K562 (cell line): ENCODE results near the gene ACAD10. TPM values are rescaled to one million over a fixed set of nuclear protein-coding genes. Genes with fewer than 3 reads are reported as not detected.

ENCODE experiments used
- ATAC-seq: fragments of 200-7000 bp; cut with Tn5 transposase; 3 replicates; pipeline ENCODE4 v1.9.1; 2020; ENCODE audit warnings: moderate library complexity
- BruUV-seq: library from RNA; stranded (reverse); fragments of 400-500 nt; replicated peaks from 2 replicates; lab custom pipeline; 2021; lab: Mats Ljungman, UMichigan
- CTCF ChIA-PET: fragments of 300-600 bp; formaldehyde crosslinking; extraction: SDS; loops from one replicate; lab custom pipeline; 2021; ENCODE audit warnings: low intra/inter-chr PET ratio; lab: Yijun Ruan, JAX
- POLR2A ChIA-PET: fragments of 300-600, 350-650 bp; sonication (Branson Sonifier 250); formaldehyde crosslinking; extraction: SDS; loops from one replicate; lab custom pipeline; 2021; ENCODE audit warnings: antibody characterized with exemption, inconsistent platforms; lab: Yijun Ruan, JAX
- DNase-seq, 4 experiments: peaks; one replicate each; pipeline versions ENCODE4 v3.0.0 to v3.0.0-alpha.2; 2011 to 2018; ENCODE audit warnings: low spot score in 3 of 4, mixed read lengths in 3 of 4; ENCODE audit errors: extremely low read depth in 1 of 4
- FAIRE-seq: peaks from 2 replicates; lab custom pipeline; 2011; peaks lifted over from hg19 to GRCh38; lab: Jason Lieb, UNC
- H2AFZ ChIP-seq: 2 replicates; pipeline ENCODE4 v1.6.0; 2011; ENCODE audit warnings: low read depth, low read length, control low read depth, inconsistent platforms
- H3K27ac ChIP-seq: fragments of 200-600 bp; 3 replicates; pipeline ENCODE4 v1.8.0; 2011; ENCODE audit warnings: low read depth, mild to moderate bottlenecking, control low read depth, inconsistent platforms, low read length, moderate library complexity, mixed read lengths; ENCODE audit errors: extremely low read depth
- H3K27me3 ChIP-seq, 2 experiments: fragments of 300-600 bp in 1 of 2; 2 replicates in 1 of 2; 3 replicates in 1 of 2; pipeline versions ENCODE4 v1.6.0 to v1.8.0; 2011; ENCODE audit warnings: inconsistent platforms in 2 of 2, low read length in 2 of 2, mild to moderate bottlenecking in 1 of 2, mixed read lengths in 1 of 2, moderate library complexity in 1 of 2; ENCODE audit not compliant: control insufficient read depth in 2 of 2, insufficient read depth in 2 of 2
- H3K36me3 ChIP-seq: fragments of 300-600 bp; 3 replicates; pipeline ENCODE4 v1.8.0; 2011; ENCODE audit warnings: mild to moderate bottlenecking, low read length, inconsistent platforms; ENCODE audit not compliant: control insufficient read depth, insufficient read depth
- H3K4me1 ChIP-seq, 2 experiments: fragments of 200-600 bp in 1 of 2; replicated peaks in 1 of 2; 2 replicates in 1 of 2; 3 replicates in 1 of 2; pipeline versions ENCODE4 v1.5.1 to v1.8.0; 2011; ENCODE audit warnings: inconsistent platforms in 2 of 2, low read length in 2 of 2, mild to moderate bottlenecking in 1 of 2, mixed read lengths in 1 of 2, moderate library complexity in 1 of 2; ENCODE audit not compliant: control insufficient read depth in 2 of 2, insufficient read depth in 2 of 2
- H3K4me2 ChIP-seq: 2 replicates; pipeline ENCODE4 v1.6.1; 2011; ENCODE audit warnings: low read length, control low read depth, inconsistent platforms, mixed read lengths; ENCODE audit not compliant: insufficient read depth
- H3K4me3 ChIP-seq: fragments of 200-600 bp; sonication (generic), shearing (Covaris generic); 2 replicates; pipeline ENCODE4 v1.5.1; 2016; ENCODE audit warnings: control low read depth, inconsistent platforms
- H3K79me2 ChIP-seq: fragments of 200-600 bp; 3 replicates; pipeline ENCODE4 v1.8.0; 2011; ENCODE audit warnings: low read length, inconsistent platforms; ENCODE audit not compliant: control insufficient read depth, insufficient read depth
- H3K9ac ChIP-seq, 2 experiments: 2 replicates each; pipeline versions ENCODE4 v1.6.0 to v1.6.1; 2011; ENCODE audit warnings: low read depth in 2 of 2, low read length in 2 of 2, control low read depth in 1 of 2, inconsistent platforms in 1 of 2, mild to moderate bottlenecking in 1 of 2, mixed read lengths in 1 of 2; ENCODE audit not compliant: insufficient read depth in 1 of 2
- H3K9me1 ChIP-seq: one replicate; pipeline ENCODE4 v1.6.0; 2011; ENCODE audit warnings: inconsistent platforms, mild to moderate bottlenecking, low read length, moderate library complexity; ENCODE audit not compliant: control insufficient read depth, insufficient read depth
- H3K9me3 ChIP-seq: replicated peaks from 2 replicates; pipeline ENCODE4 v1.5.1; 2011; ENCODE audit warnings: low read depth, low read length, inconsistent platforms; ENCODE audit not compliant: control insufficient read depth, insufficient read depth
- H4K20me1 ChIP-seq: replicated peaks from 2 replicates; pipeline ENCODE4 v1.6.1; 2011; ENCODE audit warnings: low read length, inconsistent platforms, mixed read lengths; ENCODE audit not compliant: control insufficient read depth, insufficient read depth
- BHLHE40 ChIP-seq: IDR thresholded peaks from 2 replicates; pipeline ENCODE4 v1.6.1; 2011; ENCODE audit warnings: low read length, improper control_type of control experiment
- C11orf30 ChIP-seq: fragments of 450-650 bp; IDR thresholded peaks from 2 replicates; pipeline ENCODE4 v1.6.1; 2016; ENCODE audit warnings: low read depth, mild to moderate bottlenecking
- CBFA2T3 ChIP-seq: fragments of 450-650 bp; IDR thresholded peaks from 2 replicates; pipeline ENCODE4 v1.6.1; 2017
- DLX4 ChIP-seq: fragments of 250-450 bp; sonication (Bioruptor Pico); IDR thresholded peaks from 2 replicates; pipeline ENCODE4 v1.6.1; 2021; ENCODE audit warnings: mild to moderate bottlenecking
- HDAC8 ChIP-seq: fragments of 450-650 bp; IDR thresholded peaks from 2 replicates; pipeline ENCODE4 v1.6.1; 2016; ENCODE audit warnings: mild to moderate bottlenecking, missing genetic modification characterization, moderate library complexity, missing compliant biosample characterization
- MAFF ChIP-seq: IDR thresholded peaks from 2 replicates; pipeline ENCODE4 v1.6.1; 2012; ENCODE audit warnings: low read length, improper control_type of control experiment
- MAFG ChIP-seq: fragments of 450-650 bp; conservative IDR thresholded peaks from 2 replicates; pipeline ENCODE4 v1.6.1; 2016; ENCODE audit warnings: missing genetic modification characterization, missing compliant biosample characterization
- PKNOX1 ChIP-seq: fragments of 450-650 bp; IDR thresholded peaks from 2 replicates; pipeline ENCODE4 v1.6.1; 2016
- ZNF197 ChIP-seq: fragments of 200-800 bp; sonication (Bioruptor generic); IDR thresholded peaks from 2 replicates; pipeline ENCODE4 v1.6.1; 2016; ENCODE audit warnings: low read depth, missing genetic modification characterization, missing compliant biosample characterization
- ZNF316 ChIP-seq: fragments of 450-650 bp; IDR thresholded peaks from 2 replicates; pipeline ENCODE4 v1.6.1; 2016
- ZNF707 ChIP-seq: fragments of 250-450 bp; sonication (Bioruptor Pico); conservative IDR thresholded peaks from 2 replicates; pipeline ENCODE4 v1.8.0; 2022; ENCODE audit warnings: inconsistent platforms, mild to moderate bottlenecking, moderate library complexity
- WGBS: fragments of 100-300 bp; shearing (Covaris generic); methylation state at CpG from one replicate; pipeline ENCODE4 v1.1.6; 2016; ENCODE audit warnings: low coverage, mixed read lengths; ENCODE audit not compliant: insufficient coverage; ENCODE audit errors: missing lambda C conversion rate; 5-methylcytosine and 5-hydroxymethylcytosine counted together
- in situ Hi-C: fragments of 300-500 bp; cut with MboI; formaldehyde crosslinking; loops from 4 replicates; pipeline ENCODE4 v1.15.0; 2018; ENCODE audit warnings: inconsistent platforms, mixed read lengths
- intact Hi-C: fragments of 100-400 bp; cut with micrococcal nuclease; formaldehyde crosslinking; loops from 2 replicates; pipeline ENCODE4 v1.14.2; 2022
- polyA plus RNA-seq, 8 experiments: library from polyadenylated mRNA; depleted of rRNA in 4 of 8; stranded (reverse) in 5 of 8; unstranded in 3 of 8; fragments of >200 nt; fragmentation: Nextera tagmentation in 2 of 8; fragmentation: Illumina TruSeq in 1 of 8; extraction: Ambion mirVana in 2 of 8; extraction: Trizol in 1 of 8; gene quantifications; 2 replicates each; pipeline versions ENCODE4 v1.2.1 to v1.2.3, GENCODE V29; 2011 to 2014; ENCODE audit warnings: inconsistent platforms in 1 of 8, missing spikeins in 1 of 8
- total RNA-seq, 7 experiments: library from RNA; depleted of rRNA in 6 of 7; stranded (reverse); fragments of >200 nt in 6 of 7; fragmentation: Illumina TruSeq in 2 of 7; extraction: Trizol in 2 of 7; gene quantifications; 2 replicates each; pipeline versions ENCODE4 v1.2.1 to v1.2.3, GENCODE V29; 2011 to 2021; ENCODE audit warnings: low replicate concordance in 1 of 7

Gene ACAD10
- total and polyA plus RNA-seq, 9 of the 15 experiments (the other 6 are each of a cell fraction or from before 2014, with no cell fraction given): 2.3 to 19.2 (median 12.0) TPM

GRCh38 chr12:111745211-111745610 is 59.4 kb downstream of the ACAD10 start:
- BruUV-seq: no TSS peak
- ATAC-seq (no peak), DNase-seq (no peak), FAIRE-seq (no peak)
- Histone ChIP-seq H4K20me1 (no peaks in the 10 kb centered on the region), H3K27ac (no peak overlapping the region), H3K9me1 (no peaks in the 10 kb centered on the region), H3K4me2 (no peak overlapping the region), H3K79me2 (no peaks in the 10 kb centered on the region), H3K4me3 (no peak overlapping the region), H3K9ac (no peak overlapping the region; a peak in 1 of 4 replicates), H3K9me3 (no peaks in the 10 kb centered on the region), H2AFZ (no peak overlapping the region), H3K36me3 (peaks cover 22% of the 10 kb centered on the region; the same call in 2 of the 3 replicates), H3K4me1 (peaks cover 14 to 25% of the 10 kb centered on the region in 2 experiments), H3K27me3 (no peaks in the 10 kb centered on the region)
- CTCF ChIA-PET: interaction anchor here (0.6 kb wide), 1 partner anchor 68 kb away, joined by 3 read pairs; no protein-coding TSS in a partner anchor
- TF ChIP-seq PKNOX1 (peak; percentile 17; the same call in 1 of the 2 replicates), MAFF (peak; percentile 23; the same call in 1 of the 2 replicates), DLX4 (CRISPR knock-in tag) (no peak), CBFA2T3 (peak; percentile 18; the same call in 1 of the 2 replicates), HDAC8 (tag) (no peak), ZNF316 (peak; percentile 73), ZNF197 (CRISPR knock-in tag) (no peak), BHLHE40 (peak; percentile 35; the same call in 1 of the 2 replicates), MAFG (tag) (peak; percentile 47), C11orf30 (peak; percentile 60), ZNF707 (CRISPR knock-in tag) (no peak)
- WGBS: 37% methylated on average over 4 of the region's 4 CpGs
- POLR2A ChIA-PET: interaction anchor here (0.8 to 2.0 kb wide), 5 partner anchors 11 to 275 kb away, joined by 3 to 7 read pairs (median 4); no protein-coding TSS in a partner anchor
- intact Hi-C loops (no loop called here), in situ Hi-C loops (no loop called here)
